Panc1 (cell line): Measurements from ENCODE around the gene TACC2. TPM values are rescaled to one million over a fixed set of nuclear protein-coding genes. Genes with fewer than 3 reads are reported as not detected.

ENCODE experiments used
- ATAC-seq: fragments of 200-7000 bp; cut with Tn5 transposase; 2 replicates; pipeline ENCODE4 v1.9.1; 2020; ENCODE audit warnings: mild to moderate bottlenecking, moderate library complexity
- BruUV-seq: library from RNA; stranded (reverse); fragments of 400-500 nt; replicated peaks from 2 replicates; lab custom pipeline; 2021; lab: Mats Ljungman, UMichigan
- CTCF ChIA-PET: fragments of 300-600 bp; sonication (Branson Sonifier 250); formaldehyde crosslinking; loops from one replicate; lab custom pipeline; 2022; ENCODE audit warnings: antibody characterized with exemption; lab: Charles Lee
- POLR2A ChIA-PET: fragments of 300-600 bp; sonication (Branson Sonifier 250); formaldehyde crosslinking; loops from one replicate; lab custom pipeline; 2022; ENCODE audit warnings: antibody characterized with exemption; lab: Charles Lee
- DNase-seq: peaks from one replicate; pipeline ENCODE4 v3.0.0-alpha.2; 2010; ENCODE audit warnings: low read depth, low spot score
- H3K27ac ChIP-seq: 2 replicates; pipeline ENCODE4 v1.5.1; 2011; ENCODE audit warnings: mild to moderate bottlenecking, low read length, inconsistent platforms
- H3K27me3 ChIP-seq: fragments of 200-500 bp; sonication (Bioruptor generic); 2 replicates; pipeline ENCODE4 v1.6.0; 2014; ENCODE audit warnings: low read length, inconsistent platforms; ENCODE audit not compliant: control insufficient read depth, insufficient read depth
- H3K36me3 ChIP-seq: fragments of 200-500 bp; sonication (Bioruptor generic); 2 replicates; pipeline ENCODE4 v1.5.1; 2014; ENCODE audit warnings: inconsistent platforms, mild to moderate bottlenecking, low read length, moderate library complexity; ENCODE audit not compliant: control insufficient read depth, insufficient read depth
- H3K4me1 ChIP-seq: 2 replicates; pipeline ENCODE4 v1.5.1; 2011; ENCODE audit warnings: inconsistent platforms, mild to moderate bottlenecking, low read length, moderate library complexity; ENCODE audit not compliant: control insufficient read depth, insufficient read depth
- H3K4me3 ChIP-seq, 2 experiments: 2 replicates each; pipeline ENCODE4 v1.5.1; 2011 to 2012; ENCODE audit warnings: low read depth in 2 of 2, low read length in 2 of 2, mild to moderate bottlenecking in 2 of 2, inconsistent platforms in 1 of 2, moderate library complexity in 1 of 2
- H3K9me3 ChIP-seq: fragments of 200-500 bp; sonication (Bioruptor generic); 2 replicates; pipeline ENCODE4 v1.5.1; 2014; ENCODE audit warnings: low read depth, mild to moderate bottlenecking, inconsistent platforms, low read length, moderate library complexity; ENCODE audit not compliant: control insufficient read depth, insufficient read depth
- CTCF ChIP-seq: fragments of 450-650 bp; IDR thresholded peaks from 2 replicates; pipeline ENCODE4 v1.5.1; 2017; ENCODE audit warnings: mild to moderate bottlenecking
- POLR2AphosphoS5 ChIP-seq: IDR thresholded peaks from 2 replicates; pipeline ENCODE4 v1.6.1; 2012; ENCODE audit warnings: mild to moderate bottlenecking, low read depth, low read length, moderate library complexity
- REST ChIP-seq, 2 experiments: IDR thresholded peaks; 2 replicates each; pipeline ENCODE4 v1.6.1; 2011 to 2012; ENCODE audit warnings: low read depth in 2 of 2, control low read depth in 1 of 2, low read length in 1 of 2, mild to moderate bottlenecking in 1 of 2, moderate library complexity in 1 of 2; ENCODE audit not compliant: insufficient read depth in 1 of 2
- SIN3A ChIP-seq: IDR thresholded peaks from 2 replicates; pipeline ENCODE4 v1.6.1; 2012; ENCODE audit warnings: low read depth, mild to moderate bottlenecking, low read length, moderate library complexity, borderline replicate concordance; ENCODE audit not compliant: insufficient read depth
- TCF7L2 ChIP-seq: IDR thresholded peaks from 2 replicates; pipeline ENCODE4 v1.6.1; 2011; ENCODE audit warnings: mild to moderate bottlenecking, low read depth, low read length, inconsistent platforms
- in situ Hi-C: cut with HindIII; loops from 2 replicates; pipeline ENCODE4 v1.10.0; 2016; ENCODE audit warnings: low sequenced_read_pairs, low pct_unique_long_range_greater_than_20kb
- intact Hi-C: fragments of 100-400 bp; cut with micrococcal nuclease; formaldehyde crosslinking; loops from one replicate; pipeline ENCODE4 v1.10.0; 2022; ENCODE audit not compliant: unreplicated experiment
- total RNA-seq: library from RNA; stranded (reverse); gene quantifications from one replicate; pipeline ENCODE4 v1.2.1, GENCODE V29; 2021; ENCODE audit not compliant: unreplicated experiment

TACC2 gene
- total RNA-seq, 1 experiment from 2014 or later: 133 TPM

GRCh38 chr10:122050311-122050710, 61.3 kb downstream of the TACC2 start:
- intact Hi-C loops: loop anchor here (5.0 kb wide), 1 partner anchor 62 kb away; no protein-coding TSS in a partner anchor
- BruUV-seq: no TSS peak
- CTCF ChIA-PET: no interaction called here

DNA sequence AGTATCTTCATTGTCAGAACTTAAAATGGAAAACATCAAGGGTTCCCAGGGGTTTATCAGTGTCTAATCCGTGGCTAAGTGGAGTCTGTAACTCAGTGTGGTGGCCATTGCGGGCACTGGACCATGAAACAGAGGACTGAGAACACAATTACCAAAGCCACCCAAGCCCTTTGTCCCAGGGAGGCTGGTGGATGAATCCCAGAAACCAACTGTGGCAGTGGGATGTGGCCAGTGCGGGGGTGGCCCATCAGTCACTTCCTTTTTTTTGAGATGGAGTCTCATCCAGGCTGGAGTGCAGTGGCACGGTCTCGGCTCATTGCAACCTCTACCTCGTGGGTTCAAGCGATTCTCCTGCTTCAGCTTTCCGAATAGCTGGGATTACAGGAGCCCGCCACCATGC, 61.8 kb downstream of the TACC2 start:
- intact Hi-C loops (loop anchor here (5.0 kb wide), 1 partner anchor 61 kb away; no protein-coding TSS in a partner anchor), in situ Hi-C loops (no loop called here)
- H3K27ac ChIP-seq: no peak overlapping the region
- no peaks in the 10 kb centered on the region for H3K9me3 ChIP-seq
- no peaks in the 10 kb centered on the region for H3K27me3 ChIP-seq
- DNase-seq: no peak
- H3K36me3 ChIP-seq: no peaks in the 10 kb centered on the region
- ChIA-PET CTCF (interaction anchor here (0.9 to 1.3 kb wide), 2 partner anchors 10 to 48 kb away, joined by 5 to 13 read pairs; no protein-coding TSS in a partner anchor), POLR2A (no interaction called here)
- no peak for ATAC-seq
- BruUV-seq: no TSS peak
- TF ChIP-seq CTCF: no peak
- TF ChIP-seq SIN3A: no peak
- no peak for TF ChIP-seq POLR2AphosphoS5
- TF ChIP-seq TCF7L2: no peak
- TF ChIP-seq REST (IDR thresholded peaks at IDR 0.05; ENCODE audit: insufficient read depth in 1 of 2, low read depth in 2 of 2, low read length in 1 of 2): no peak
- no peak overlapping the region for H3K4me3 ChIP-seq
- H3K4me1 ChIP-seq: peaks cover 13% of the 10 kb centered on the region; the same call in 1 of the 2 replicates

More at GRCh38 chr10:122050311-122050710, 61.3 kb downstream of the TACC2 start:
- Histone ChIP-seq H3K4me1 (peaks cover 13% of the 10 kb centered on the region; the same call in 1 of the 2 replicates), H3K27ac (no peak overlapping the region), H3K36me3 (no peaks in the 10 kb centered on the region), H3K9me3 (no peaks in the 10 kb centered on the region), H3K4me3 (no peak overlapping the region), H3K27me3 (no peaks in the 10 kb centered on the region)
- ATAC-seq (no peak), DNase-seq (no peak)
- POLR2A ChIA-PET: interaction anchor here (0.6 kb wide), 1 partner anchor 87 kb away, joined by 3 read pairs; no protein-coding TSS in a partner anchor
- no peak for TF ChIP-seq POLR2AphosphoS5
- no peak for TF ChIP-seq REST (IDR thresholded peaks at IDR 0.05; ENCODE audit: insufficient read depth in 1 of 2, low read depth in 2 of 2, low read length in 1 of 2)
- no peak for TF ChIP-seq CTCF
- no peak for TF ChIP-seq SIN3A
- TF ChIP-seq TCF7L2: no peak
- in situ Hi-C loops: no loop called here
